Measurements from ENCODE around the gene LIF. TPM values are rescaled to one million over a fixed set of nuclear protein-coding genes. Genes with fewer than 3 reads are reported as not detected.
"Not testable (repeated sequence)": the region's sequence is repeated elsewhere in the genome, so short reads cannot be mapped to it uniquely, and the experiment has no call there.

The LIF gene
- total RNA-seq, 2 experiments from 2014 or later, result 0.17 to 0.30 TPM

DNA sequence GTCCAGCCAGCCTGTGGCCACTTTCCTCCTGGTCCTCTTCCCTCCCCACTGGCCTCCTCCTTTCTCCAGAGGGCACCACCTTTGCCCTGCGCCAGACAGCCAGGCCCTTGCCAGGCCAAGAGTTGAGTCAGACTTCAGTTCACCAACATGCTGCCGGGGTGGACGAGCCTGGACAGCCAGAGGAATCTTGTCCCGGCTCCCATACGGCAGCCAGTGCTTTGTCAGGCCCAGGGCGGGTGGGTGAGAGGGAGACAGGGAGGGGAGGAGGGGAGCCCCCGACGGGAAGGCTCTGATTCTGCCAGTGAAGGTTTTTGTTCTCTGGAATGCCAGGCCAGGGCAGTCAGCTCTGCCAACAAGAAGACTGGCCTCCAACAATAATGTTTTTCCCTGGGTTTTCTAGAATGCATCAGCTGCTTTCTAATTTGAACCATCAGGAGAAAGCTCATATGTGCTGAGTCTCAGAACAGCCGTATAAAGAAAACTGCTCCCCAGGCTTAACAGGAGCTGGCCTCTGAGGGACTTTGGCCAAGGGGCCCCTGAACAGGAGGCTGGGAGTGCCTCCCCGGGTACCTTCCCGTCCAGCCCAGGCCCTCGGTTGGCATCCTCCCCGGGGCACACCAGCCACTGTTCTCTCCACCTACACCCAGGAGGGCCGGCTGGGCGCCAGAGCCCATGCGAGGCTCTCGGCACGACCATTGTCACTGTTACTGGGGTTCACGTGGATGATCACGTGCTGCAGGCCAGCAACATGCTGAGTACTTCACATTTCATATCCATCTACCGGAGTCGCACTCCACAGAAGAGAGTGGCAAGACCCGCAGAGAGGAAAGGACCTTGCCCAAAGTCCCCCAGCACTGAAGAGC lies 28.6 kb downstream of the LIF start:
- no peak overlapping the region for H3K4me3 ChIP-seq (ENCODE audit: low read length)
- H3K36me3 ChIP-seq (ENCODE audit: insufficient read depth, low read length), result no peaks in the 10 kb centered on the region
- ATAC-seq (ENCODE audit: poor library complexity) (no peak), DNase-seq (no peak)
- H3K27me3 ChIP-seq (ENCODE audit: control insufficient read depth in 1 of 2, insufficient read depth in 2 of 2, low read length in 2 of 2), result no peaks in the 10 kb centered on the region
- no peak overlapping the region for H3K27ac Mint-ChIP-seq
- peaks cover 50% of the 10 kb centered on the region for H3K4me1 Mint-ChIP-seq (ENCODE audit: low read depth)
- TF ChIP-seq, protein P1, sequence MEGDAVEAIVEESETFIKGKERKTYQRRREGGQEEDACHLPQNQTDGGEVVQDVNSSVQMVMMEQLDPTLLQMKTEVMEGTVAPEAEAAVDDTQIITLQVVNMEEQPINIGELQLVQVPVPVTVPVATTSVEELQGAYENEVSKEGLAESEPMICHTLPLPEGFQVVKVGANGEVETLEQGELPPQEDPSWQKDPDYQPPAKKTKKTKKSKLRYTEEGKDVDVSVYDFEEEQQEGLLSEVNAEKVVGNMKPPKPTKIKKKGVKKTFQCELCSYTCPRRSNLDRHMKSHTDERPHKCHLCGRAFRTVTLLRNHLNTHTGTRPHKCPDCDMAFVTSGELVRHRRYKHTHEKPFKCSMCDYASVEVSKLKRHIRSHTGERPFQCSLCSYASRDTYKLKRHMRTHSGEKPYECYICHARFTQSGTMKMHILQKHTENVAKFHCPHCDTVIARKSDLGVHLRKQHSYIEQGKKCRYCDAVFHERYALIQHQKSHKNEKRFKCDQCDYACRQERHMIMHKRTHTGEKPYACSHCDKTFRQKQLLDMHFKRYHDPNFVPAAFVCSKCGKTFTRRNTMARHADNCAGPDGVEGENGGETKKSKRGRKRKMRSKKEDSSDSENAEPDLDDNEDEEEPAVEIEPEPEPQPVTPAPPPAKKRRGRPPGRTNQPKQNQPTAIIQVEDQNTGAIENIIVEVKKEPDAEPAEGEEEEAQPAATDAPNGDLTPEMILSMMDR (IDR thresholded peaks at IDR 0.05), result no peak
- peaks cover 45% of the 10 kb centered on the region for H3K4me1 ChIP-seq (ENCODE audit: insufficient read depth, low read length)
- H3K9me3 ChIP-seq (ENCODE audit: control insufficient read depth in 1 of 2, insufficient read depth in 1 of 2, low read length in 2 of 2), result no peaks in the 10 kb centered on the region
- ChIA-PET CTCF (no interaction called here), POLR2A (no interaction called here)
- H3K4me3 Mint-ChIP-seq, result no peak overlapping the region
- no peaks in the 10 kb centered on the region for H3K36me3 Mint-ChIP-seq (ENCODE audit: low read depth)
- no peaks in the 10 kb centered on the region for H3K9me3 Mint-ChIP-seq
- H3K27ac ChIP-seq (ENCODE audit: low read depth in 1 of 2, low read length in 2 of 2), result no peak overlapping the region
- no peaks in the 10 kb centered on the region for H3K27me3 Mint-ChIP-seq
- intact Hi-C loops (cut with DNase I, micrococcal nuclease), result no loop called here

DNA sequence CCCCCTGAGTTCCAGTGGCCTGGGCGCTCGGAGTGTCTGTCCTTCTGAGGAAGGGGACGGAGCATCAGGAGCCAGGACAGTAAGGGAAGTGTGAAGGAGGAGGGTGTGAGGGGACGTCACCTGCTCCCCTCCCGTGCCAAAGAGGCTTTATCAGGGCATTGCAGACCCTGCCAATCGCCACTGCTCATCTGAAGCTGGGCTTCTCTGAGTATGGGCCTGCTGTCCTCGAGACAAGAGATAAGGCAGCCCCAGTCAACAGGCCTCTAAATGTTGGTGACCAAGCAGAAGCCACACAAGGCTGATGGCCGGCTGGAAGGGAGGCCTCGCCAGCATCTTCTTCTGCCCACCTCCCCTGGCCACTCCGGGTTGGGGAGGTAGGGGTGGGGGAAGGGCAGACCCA lies 29.8 kb downstream of the LIF start:
- CTCF ChIA-PET, result no interaction called here
- peaks cover 40% of the 10 kb centered on the region for H3K4me1 Mint-ChIP-seq (ENCODE audit: low read depth)

DNA sequence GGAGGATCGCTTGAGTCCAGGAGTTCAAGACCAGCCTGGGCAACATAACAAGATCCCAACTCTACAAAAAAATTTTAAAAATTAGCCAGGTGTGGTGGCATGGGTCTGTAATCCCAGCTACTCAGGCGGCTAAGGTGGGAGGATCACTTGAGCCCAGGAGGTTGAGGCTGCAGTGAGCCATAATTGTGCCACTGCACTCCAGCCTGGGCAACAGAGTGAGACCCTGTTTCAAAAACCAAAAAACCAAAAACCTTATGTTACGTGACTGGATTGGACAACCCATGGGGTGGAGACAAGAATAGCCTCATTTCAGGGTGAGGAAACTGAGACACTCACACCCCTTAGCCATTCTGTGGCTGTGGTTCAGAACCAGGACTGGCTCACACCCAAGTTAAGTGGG lies 30.3 kb downstream of the LIF start:
- peaks cover 35% of the 10 kb centered on the region for H3K4me1 Mint-ChIP-seq (ENCODE audit: low read depth)
- H3K27me3 ChIP-seq (ENCODE audit: control insufficient read depth in 1 of 2, insufficient read depth in 2 of 2, low read length in 2 of 2); H3K27me3 Mint-ChIP-seq; H3K36me3 Mint-ChIP-seq (ENCODE audit: low read depth); DNase-seq; H3K9me3 Mint-ChIP-seq; H3K4me3 ChIP-seq (ENCODE audit: low read length); H3K27ac Mint-ChIP-seq; intact Hi-C loops (cut with DNase I, micrococcal nuclease); H3K9me3 ChIP-seq (ENCODE audit: control insufficient read depth in 1 of 2, insufficient read depth in 1 of 2, low read length in 2 of 2); H3K36me3 ChIP-seq (ENCODE audit: insufficient read depth, low read length); ATAC-seq (ENCODE audit: poor library complexity); H3K4me3 Mint-ChIP-seq; POLR2A ChIA-PET; H3K27ac ChIP-seq (ENCODE audit: low read depth in 1 of 2, low read length in 2 of 2); CTCF ChIA-PET: not testable (repeated sequence)
- peaks cover 38% of the 10 kb centered on the region for H3K4me1 ChIP-seq (ENCODE audit: insufficient read depth, low read length)

More for the DNA sequence above, 29.8 kb downstream of the LIF start:
- H3K4me3 ChIP-seq (ENCODE audit: low read length), result no peak overlapping the region
- no peak overlapping the region for H3K4me3 Mint-ChIP-seq
- H3K36me3 ChIP-seq (ENCODE audit: insufficient read depth, low read length), result no peaks in the 10 kb centered on the region
- H3K9me3 Mint-ChIP-seq, result no peaks in the 10 kb centered on the region
- no peaks in the 10 kb centered on the region for H3K9me3 ChIP-seq (ENCODE audit: control insufficient read depth in 1 of 2, insufficient read depth in 1 of 2, low read length in 2 of 2)
- POLR2A ChIA-PET, result no interaction called here
- TF ChIP-seq, protein P1 (IDR thresholded peaks at IDR 0.05), result no peak
- no peaks in the 10 kb centered on the region for H3K36me3 Mint-ChIP-seq (ENCODE audit: low read depth)
- DNase-seq (no peak), ATAC-seq (ENCODE audit: poor library complexity) (no peak)
- no peak overlapping the region for H3K27ac Mint-ChIP-seq
- H3K4me1 ChIP-seq (ENCODE audit: insufficient read depth, low read length), result peaks cover 42% of the 10 kb centered on the region
- intact Hi-C loops (cut with DNase I, micrococcal nuclease), result no loop called here
- no peaks in the 10 kb centered on the region for H3K27me3 Mint-ChIP-seq
- H3K27me3 ChIP-seq (ENCODE audit: control insufficient read depth in 1 of 2, insufficient read depth in 2 of 2, low read length in 2 of 2), result no peaks in the 10 kb centered on the region
- no peak overlapping the region for H3K27ac ChIP-seq (ENCODE audit: low read depth in 1 of 2, low read length in 2 of 2)

Measured in CD4-positive, alpha-beta T cell (primary cell).